GM18951 (cell line): ENCODE results near the gene RASGRF1.
"Not testable (repeated sequence)": the region's sequence is repeated elsewhere in the genome, so short reads cannot be mapped to it uniquely, and the experiment has no call there.

Source experiments
- POLR2A ChIP-seq: IDR thresholded peaks from 4 replicates; pipeline ENCODE4 v1.6.1; 2011; ENCODE audit warnings: mild to moderate bottlenecking; ENCODE audit not compliant: insufficient read length, insufficient read depth; ENCODE audit errors: extremely low read depth
- in situ Hi-C: fragments of 300-500 bp; cut with MboI; formaldehyde crosslinking; loops from one replicate; pipeline ENCODE4 v1.12.0; 2022; ENCODE audit warnings: low sequenced_read_pairs, mixed read lengths, inconsistent platforms; ENCODE audit not compliant: unreplicated experiment

Gene RASGRF1

DNA sequence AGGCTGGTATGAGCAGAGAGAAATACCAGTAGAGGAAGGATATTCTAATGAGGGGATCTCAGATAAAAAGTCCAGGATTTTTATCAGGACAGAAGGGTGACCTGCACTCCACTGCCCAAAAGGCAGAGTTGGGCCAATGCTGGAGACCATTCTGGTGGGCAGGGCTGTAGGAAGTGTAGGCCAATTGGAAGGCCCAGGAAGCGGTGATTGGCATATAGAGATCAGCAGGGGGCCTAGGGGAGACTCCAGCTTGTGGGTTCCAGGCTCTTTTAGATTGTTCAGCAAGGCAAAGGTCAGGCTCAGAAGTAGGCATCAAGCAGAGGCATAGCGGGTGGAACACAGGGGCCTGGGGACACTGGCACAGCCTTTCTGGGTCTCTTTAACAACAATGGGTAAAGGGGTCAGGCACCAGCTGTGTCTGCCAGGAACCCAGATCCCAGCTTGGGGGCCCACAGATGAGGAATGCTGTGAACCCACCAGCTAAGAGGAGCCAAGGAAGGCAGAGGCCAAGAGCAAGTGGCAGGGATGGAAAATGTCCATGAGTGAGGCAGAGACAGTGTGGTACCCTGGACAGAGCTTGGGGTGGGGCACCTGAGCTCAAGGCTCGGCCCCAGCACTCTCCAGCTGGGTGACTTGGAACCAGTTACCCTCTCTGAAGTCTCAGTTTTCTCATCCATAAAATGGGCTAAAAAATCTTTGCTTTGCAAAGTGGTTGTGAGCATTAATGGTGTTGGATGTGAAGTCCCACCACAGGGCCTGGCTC lies 27.0 kb upstream of the RASGRF1 start:
- in situ Hi-C loops, result no loop called here
- TF ChIP-seq POLR2A, result no peak

DNA sequence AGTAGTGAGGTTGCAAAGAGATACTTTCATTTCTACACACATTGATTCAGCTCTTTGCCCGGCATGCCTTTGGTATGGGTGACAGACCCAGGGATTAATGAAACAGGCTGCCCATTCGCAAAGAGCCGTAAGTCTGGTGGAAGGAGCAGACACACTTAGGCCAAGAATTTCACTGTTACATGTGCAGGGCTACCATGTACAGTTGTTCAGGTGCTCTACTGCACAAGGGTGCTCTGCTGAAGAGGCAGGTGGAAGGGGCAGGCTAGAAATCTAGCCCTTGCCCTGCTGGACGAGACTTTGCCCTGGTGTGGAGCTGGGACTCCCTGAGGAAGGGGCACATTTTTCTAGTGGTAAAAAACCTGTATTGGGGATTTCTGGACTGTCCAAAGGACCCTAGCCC lies 26.2 kb upstream of the RASGRF1 start:
- no peak for TF ChIP-seq POLR2A
- in situ Hi-C loops, result no loop called here

DNA sequence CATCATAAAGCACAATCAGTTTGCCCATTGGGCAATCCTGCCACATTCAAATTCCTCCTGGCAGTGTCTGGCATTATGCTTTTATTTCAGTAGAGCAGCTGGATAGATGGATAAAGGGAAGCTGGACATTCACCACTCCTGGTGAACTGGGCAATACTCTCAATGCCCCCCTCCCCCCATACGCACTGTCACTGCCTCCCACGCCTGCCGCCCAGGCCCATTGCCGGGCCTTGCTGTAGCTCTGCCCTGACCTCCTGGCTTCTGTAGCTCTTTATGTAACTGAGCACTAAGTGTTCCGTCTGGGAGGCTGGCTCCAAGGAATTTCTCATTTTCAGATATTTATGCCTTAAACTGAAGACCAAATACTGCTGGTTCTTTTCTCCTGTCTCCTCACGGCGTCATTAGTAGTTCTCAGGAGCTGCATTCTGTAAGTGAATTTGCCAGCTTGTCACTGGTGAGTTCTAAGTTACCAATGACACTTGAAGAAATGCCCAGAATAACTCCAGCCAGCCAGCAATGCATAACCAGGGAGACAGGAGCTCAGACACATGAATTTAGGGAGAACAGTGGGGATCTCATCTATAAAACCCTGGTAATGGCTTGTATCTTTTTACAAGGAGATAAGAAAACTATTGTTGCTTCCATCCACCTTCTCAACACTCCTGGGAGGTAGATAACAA lies 25.5 kb upstream of the RASGRF1 start:
- no peak for TF ChIP-seq POLR2A
- in situ Hi-C loops, result no loop called here

DNA sequence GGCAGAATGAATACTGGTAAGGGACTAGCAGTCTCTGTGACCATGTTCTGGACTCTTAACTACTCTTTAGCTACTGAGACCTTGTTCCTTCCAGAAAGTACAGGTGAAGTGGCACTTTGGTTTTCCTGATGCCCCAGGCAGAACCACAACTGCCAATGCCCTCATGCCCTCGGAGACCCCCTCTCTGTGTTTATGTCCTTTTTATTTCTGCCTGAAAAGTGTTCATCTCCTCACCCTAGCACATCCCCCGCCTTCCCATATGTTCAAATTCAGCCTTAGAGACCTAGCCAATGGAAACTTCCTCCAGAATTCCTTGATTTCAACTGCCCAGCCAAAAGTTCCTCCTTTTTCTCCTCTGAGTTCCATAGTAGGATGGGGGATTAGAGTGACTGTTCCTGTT lies 23.3 kb upstream of the RASGRF1 start:
- no peak for TF ChIP-seq POLR2A
- in situ Hi-C loops, result no loop called here

DNA sequence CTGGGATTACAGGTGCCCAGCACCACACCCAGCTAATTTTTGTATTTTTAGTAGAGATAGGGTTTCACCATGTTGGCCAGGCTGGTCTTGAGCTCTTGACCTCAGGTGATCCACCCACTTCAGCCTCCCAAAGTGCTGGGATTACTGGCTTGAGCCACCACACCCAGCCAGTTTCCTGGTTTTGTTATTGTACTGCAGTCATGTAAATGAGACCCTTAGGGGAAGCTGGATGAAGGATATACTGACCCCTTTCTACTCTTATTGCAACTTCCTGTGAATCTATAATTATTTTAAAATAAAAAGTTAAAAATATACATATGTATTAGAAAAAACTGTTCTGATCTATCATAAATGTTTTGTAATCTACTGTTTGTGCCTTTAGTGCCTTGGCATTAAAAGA lies 20.8 kb upstream of the RASGRF1 start:
- in situ Hi-C loops, result not testable (repeated sequence)

DNA sequence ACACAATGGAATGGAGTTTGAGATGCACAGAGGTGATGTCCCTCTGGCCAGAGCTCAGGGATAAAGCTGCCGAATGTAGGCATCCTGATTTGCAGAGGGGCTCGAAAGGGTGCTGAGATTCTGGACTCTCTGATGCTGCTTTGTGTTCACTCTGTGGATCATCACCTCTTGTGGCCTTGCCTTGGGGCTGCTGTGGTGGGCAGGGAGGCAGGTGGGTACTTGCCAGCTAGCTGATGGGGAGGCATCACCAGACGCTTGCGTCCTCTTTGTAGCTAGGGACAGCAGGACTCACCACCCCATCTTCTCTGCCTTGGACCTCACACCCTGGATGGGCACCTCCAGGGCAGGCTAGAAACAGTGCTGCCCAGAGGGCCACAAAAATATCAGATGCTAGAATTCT lies 14.6 kb upstream of the RASGRF1 start:
- in situ Hi-C loops, result no loop called here
- no peak for TF ChIP-seq POLR2A

DNA sequence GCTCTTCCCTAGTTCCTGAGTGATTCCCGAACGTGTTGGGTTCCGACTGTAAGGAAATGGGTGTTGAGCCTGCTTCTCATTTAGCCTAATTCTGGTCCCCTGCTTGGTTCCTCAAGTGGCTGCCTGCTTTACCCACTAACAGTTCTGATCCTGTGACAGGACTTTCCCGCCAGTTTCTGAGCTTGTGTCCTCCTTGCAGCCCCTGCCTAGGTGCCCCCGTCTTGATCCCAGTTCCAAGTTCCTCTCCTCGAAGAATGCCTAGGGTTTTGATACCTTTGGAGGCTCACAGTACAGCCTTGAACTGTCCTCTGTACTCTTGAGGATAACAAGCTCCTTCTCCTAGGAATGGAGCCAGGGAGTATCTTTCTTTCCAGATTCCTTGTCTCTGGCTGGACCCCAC lies 12.0 kb upstream of the RASGRF1 start:
- in situ Hi-C loops, result no loop called here
- TF ChIP-seq POLR2A, result no peak

DNA sequence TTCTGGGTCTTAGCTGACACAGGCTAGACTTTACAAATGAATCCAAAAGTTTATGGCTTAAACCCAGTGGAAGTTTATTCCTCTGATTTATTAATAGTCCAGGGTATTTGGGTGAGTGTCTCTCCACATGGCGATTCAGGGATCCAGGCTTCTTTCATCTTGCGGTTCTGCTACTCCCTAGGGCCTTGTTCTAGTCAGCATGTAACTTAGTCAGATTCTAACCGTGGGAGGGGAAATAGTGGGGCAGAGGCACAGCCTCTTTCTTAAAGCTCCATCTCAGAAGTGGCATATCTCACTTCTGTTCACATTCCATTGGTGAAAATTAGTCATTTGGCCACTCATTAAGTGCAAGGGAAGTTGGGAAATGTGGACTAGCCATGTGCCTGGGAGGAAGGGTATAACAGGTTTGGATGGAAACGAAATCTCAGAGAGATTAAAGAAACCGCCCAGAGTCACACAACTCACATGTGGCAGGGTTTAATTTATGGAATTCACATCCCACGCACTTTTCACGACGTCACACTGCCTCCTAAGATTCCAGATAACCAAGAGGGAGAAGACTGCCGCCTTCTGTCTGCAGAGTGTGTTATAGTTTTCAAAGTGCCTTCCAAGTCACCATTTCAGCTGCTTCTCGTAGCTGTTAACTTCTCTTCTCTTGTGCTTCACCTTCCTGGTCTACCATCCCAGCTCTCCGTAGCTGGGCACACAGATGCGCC lies 11.4 kb upstream of the RASGRF1 start:
- no peak for TF ChIP-seq POLR2A
- in situ Hi-C loops, result no loop called here

DNA sequence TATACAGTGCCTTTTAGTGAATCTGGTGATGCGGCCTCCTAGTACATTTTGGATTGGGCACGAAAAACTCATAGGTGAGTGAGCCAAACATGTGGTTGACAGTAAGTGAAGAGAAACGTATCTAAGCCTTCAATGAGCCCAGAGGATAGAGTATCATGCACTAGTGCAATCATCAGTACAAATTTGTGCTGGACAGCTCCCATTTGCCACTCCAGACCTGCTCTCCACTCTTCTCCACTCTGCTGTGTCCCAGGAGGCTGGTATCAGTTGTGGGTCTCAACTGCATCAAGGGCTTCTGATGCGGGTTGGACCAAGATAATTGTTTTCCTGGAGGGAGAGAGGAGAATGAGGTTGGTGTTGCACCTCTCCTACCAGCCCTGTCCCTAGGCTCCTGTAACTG lies 9.1 kb upstream of the RASGRF1 start:
- in situ Hi-C loops, result no loop called here
- TF ChIP-seq POLR2A, result no peak

DNA sequence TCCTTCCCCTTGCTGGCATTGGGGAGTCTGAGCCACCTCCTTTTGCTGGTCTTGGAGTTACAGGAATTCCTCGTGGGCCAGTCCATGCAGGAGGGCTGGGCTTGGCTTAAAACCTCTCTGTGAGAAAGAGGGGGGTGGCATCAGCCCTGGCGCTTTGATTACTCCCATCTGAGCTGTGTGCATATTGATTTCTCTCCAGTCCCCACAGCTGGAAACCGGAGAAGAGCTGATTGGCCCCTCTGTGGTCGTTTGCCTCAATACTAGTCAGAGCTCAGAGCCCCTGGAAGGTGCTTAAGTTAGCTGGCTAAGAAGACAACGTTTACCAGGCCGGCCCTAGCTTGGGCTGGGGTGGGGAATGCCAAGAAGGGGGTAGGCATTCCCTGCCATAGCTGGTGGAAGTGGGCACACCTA lies 4.0 kb upstream of the RASGRF1 start:
- in situ Hi-C loops, result no loop called here
- no peak for TF ChIP-seq POLR2A

DNA sequence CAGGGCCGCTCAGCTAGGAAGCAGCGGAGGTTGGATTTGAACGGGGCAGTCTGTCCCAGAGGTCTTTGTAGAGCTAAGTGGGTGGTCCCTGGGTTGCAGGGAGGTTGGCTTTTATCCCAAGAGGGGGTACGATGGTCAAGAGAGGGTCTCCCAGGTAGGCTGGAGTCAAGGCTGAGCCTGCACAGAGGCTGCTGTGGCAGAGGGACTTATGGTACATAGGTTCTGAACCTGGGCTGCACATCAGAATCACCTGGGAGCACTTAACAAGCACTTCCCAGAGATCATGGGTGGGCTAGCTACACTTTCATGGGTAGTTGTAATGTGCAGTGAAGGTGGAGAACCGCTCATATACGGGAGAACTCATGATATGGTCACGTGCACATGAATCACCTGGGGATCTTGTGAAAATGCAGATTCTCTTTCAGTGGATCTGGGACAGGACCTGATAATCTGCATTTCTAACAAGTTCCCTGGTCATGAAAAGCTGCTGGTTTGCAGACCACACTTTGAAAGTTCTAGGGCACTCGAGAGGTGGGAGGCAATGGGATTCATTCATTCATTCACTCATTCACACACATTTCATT lies 2.9 kb upstream of the RASGRF1 start:
- in situ Hi-C loops, result no loop called here
- TF ChIP-seq POLR2A, result no peak

DNA sequence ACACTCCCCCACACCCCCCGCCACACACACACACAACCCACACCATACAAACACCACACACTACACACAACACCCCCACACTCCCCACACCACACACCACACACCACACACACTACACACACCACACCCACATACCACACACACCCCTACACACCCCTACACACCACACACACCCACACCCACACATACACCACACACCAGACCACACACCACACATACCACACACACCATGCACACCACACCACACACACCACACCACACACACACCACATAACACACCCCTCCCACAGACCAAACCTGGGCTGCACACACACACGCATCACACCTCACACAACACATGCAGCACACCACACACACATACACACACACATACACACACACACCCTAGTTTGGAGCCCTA lies 1.8 kb upstream of the RASGRF1 start:
- in situ Hi-C loops, result no loop called here
- no peak for TF ChIP-seq POLR2A

DNA sequence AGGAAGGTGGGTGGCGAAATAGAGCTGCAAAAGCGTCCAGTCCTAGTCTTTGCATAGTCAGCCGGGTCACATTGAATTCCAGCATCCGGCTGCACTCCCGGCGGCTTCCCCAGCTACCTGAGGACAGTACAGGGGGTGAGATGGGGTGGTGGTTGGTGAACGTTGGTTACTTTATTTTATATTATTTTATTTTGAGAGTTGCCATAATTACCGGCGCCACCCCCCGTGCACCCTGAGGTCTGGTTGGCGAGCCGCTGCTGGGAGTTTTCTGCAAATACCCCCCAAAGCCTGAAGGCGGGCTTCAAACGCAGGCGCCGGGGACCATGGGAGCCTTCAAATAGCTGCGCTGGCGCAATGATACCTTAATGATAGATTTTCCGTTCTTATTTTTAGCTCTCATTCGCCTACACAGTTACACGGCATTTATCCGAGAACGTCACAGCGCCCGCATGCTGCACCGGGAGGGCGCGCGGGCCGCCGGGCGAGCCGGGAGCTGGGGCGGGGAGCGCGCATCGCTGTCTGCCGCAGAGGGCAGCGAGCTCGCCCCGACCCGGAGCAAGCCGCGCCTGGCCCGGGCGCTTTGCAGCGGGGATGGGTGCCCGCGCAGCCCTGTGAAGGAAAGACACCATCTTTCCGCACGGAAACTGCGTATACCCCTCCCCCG lies 756 bp upstream of the RASGRF1 start:
- TF ChIP-seq POLR2A, result no peak
- in situ Hi-C loops, result no loop called here

DNA sequence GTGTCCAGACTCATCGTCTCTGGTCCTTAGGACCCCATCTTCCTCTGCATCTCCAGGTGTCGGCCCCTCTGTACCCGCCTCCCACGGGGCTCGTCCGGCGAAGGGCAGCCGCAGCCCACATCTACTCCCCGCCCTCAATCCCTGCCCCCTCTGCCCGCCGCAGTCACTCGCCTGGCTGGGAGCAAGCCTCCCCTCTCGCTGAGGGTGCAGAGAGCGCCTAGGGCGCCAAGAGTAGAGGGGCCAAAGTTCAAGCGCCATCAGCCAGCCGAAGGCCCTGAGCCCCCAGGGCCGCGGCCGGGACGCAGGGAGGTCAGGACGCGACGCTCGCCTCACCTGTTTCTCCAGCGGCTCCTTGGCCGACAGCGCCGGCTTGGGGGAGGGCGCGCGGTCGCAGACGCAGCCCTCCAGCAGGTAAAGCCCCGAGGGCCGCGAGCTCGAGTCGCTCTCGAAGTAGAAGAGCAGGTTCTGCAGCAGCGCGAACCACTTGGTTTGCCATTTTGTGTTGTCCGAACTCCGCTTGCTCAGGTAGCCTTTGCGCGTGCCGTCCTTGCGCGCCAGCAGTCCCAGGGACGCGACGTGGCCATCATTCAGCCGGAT lies 592 bp downstream of the RASGRF1 start:
- TF ChIP-seq POLR2A, result no peak
- in situ Hi-C loops, result no loop called here
